ENCODE measurements around the gene AIM2. TPM values are rescaled to one million over a fixed set of nuclear protein-coding genes. Genes with fewer than 3 reads are reported as not detected.

Gene AIM2
- polyA plus RNA-seq, 1 donor (not counting 4 experiments of a cell fraction or from before 2014, with no cell fraction given), result 0.33 TPM

DNA sequence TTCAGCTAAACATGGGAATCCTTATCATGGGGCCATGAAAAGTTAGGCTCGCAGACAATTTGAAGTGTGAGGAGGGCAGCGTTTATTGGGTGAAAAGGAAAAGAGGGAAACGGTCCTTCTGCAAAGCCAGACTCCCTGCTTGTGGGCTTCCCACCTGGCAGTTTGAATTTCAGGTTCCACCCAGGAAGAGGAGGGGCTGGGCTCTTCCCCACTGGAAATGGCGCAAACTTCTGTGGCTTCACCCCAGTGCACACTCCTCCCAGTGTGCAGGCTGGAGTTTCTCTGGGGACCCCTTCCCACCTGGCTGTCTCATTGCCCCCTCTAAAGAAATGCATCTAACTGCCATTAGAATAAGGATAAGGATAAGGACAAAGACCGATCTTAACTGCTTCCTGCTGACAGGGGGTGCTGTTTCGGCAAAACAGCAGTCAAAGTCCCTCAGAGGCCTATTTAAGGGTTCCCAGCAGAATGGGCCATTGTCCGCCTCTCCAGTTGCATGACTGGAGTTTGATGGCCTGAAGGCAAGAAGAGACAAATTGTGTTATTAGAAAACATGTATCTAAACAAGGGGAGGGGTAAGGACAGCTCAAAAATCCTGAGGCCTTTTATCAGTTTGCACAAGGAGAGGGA is 20.4 kb downstream of the AIM2 start:
- H3K4me2 ChIP-seq (ENCODE audit: control insufficient read depth, extremely low read depth, insufficient read depth, low read depth, low read length), result no peak overlapping the region
- H4K20me1 ChIP-seq (ENCODE audit: control insufficient read depth, extremely low read depth, insufficient read depth, low read length), result no peaks in the 10 kb centered on the region
- H3K79me2 ChIP-seq (ENCODE audit: control insufficient read depth, insufficient read depth, low read length), result no peaks in the 10 kb centered on the region
- no peaks in the 10 kb centered on the region for H3K9me1 ChIP-seq (ENCODE audit: control insufficient read depth, extremely low read depth, insufficient read depth, low read length)
- no peaks in the 10 kb centered on the region for H3K27me3 ChIP-seq (ENCODE audit: control insufficient read depth, extremely low read depth, insufficient read depth, low read length)
- peak overlapping the region; percentile 25 for H3K27ac ChIP-seq (ENCODE audit: control insufficient read depth, insufficient read depth, low read length)
- H3K36me3 ChIP-seq (ENCODE audit: control insufficient read depth in 2 of 2, extremely low read depth in 1 of 2, insufficient read depth in 2 of 2, low read length in 2 of 2), result peaks cover 10 to 16% of the 10 kb centered on the region in 2 experiments
- no peak overlapping the region for H3K9ac ChIP-seq (ENCODE audit: control insufficient read depth, extremely low read depth, insufficient read depth, low read length)
- TF ChIP-seq, protein P1, sequence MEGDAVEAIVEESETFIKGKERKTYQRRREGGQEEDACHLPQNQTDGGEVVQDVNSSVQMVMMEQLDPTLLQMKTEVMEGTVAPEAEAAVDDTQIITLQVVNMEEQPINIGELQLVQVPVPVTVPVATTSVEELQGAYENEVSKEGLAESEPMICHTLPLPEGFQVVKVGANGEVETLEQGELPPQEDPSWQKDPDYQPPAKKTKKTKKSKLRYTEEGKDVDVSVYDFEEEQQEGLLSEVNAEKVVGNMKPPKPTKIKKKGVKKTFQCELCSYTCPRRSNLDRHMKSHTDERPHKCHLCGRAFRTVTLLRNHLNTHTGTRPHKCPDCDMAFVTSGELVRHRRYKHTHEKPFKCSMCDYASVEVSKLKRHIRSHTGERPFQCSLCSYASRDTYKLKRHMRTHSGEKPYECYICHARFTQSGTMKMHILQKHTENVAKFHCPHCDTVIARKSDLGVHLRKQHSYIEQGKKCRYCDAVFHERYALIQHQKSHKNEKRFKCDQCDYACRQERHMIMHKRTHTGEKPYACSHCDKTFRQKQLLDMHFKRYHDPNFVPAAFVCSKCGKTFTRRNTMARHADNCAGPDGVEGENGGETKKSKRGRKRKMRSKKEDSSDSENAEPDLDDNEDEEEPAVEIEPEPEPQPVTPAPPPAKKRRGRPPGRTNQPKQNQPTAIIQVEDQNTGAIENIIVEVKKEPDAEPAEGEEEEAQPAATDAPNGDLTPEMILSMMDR (optimal IDR thresholded peaks at IDR 0.05 in 1 of 3, IDR thresholded peaks at IDR 0.05 in 1 of 3, conservative IDR thresholded peaks at IDR 0.05 in 1 of 3; ENCODE audit: extremely low read depth in 1 of 3, insufficient read depth in 2 of 3, low read length in 3 of 3), result peak in 1 of 3 experiments; percentile 4
- TF ChIP-seq EZH2 (IDR thresholded peaks at IDR 0.05; ENCODE audit: low read length), result no peak
- no peak overlapping the region for H2AFZ ChIP-seq (ENCODE audit: control insufficient read depth, low read length)
- no peak for DNase-seq (ENCODE audit: low read depth, low spot score)
- FAIRE-seq, result no peak
- no peaks in the 10 kb centered on the region for H3K9me3 ChIP-seq (ENCODE audit: control insufficient read depth, low read depth, low read length)
- dilution Hi-C loops (cut with MboI; ENCODE audit: extremely low pct_ligation_motif_present, low sequenced_read_pairs), result no loop called here
- H3K4me1 ChIP-seq (ENCODE audit: control insufficient read depth, extremely low read depth, insufficient read depth, low read length), result peaks cover 29% of the 10 kb centered on the region
- H3K4me3 ChIP-seq (ENCODE audit: control insufficient read depth in 2 of 3, extremely low read depth in 1 of 3, insufficient read depth in 2 of 3, low read depth in 1 of 3, low read length in 3 of 3), result no peak overlapping the region

DNA sequence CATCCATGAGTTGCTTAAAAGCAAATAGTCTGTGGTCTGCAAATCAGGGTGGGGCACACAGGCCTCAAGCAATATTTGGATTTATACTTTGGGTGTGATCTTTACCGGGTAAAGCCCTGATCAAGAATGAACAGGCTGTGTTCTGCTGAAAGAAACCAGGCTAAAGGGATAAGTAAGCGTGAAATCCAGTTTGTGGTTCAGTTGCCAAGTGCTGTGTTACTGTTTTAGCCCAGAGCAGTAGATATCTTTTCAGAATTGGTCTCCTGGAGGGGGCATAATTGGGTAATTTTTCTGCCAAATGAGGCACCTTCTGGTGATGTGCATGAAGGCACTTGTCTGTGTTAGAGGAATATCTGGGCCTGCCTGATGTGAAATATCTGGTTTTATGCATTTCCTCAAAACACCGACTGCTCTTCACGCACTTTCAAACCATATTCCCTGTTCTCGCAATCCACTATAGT is 21.4 kb downstream of the AIM2 start:
- H3K4me1 ChIP-seq (ENCODE audit: control insufficient read depth, extremely low read depth, insufficient read depth, low read length), result peaks cover 29% of the 10 kb centered on the region
- FAIRE-seq, result peak; percentile 69
- peak overlapping the region; percentile 50 for H3K27ac ChIP-seq (ENCODE audit: control insufficient read depth, insufficient read depth, low read length)
- H3K36me3 ChIP-seq (ENCODE audit: control insufficient read depth in 2 of 2, extremely low read depth in 1 of 2, insufficient read depth in 2 of 2, low read length in 2 of 2), result peaks cover 16 to 17% of the 10 kb centered on the region in 2 experiments
- peak overlapping the region; percentile 54 for H3K4me2 ChIP-seq (ENCODE audit: control insufficient read depth, extremely low read depth, insufficient read depth, low read depth, low read length)
- no peak overlapping the region for H3K9ac ChIP-seq (ENCODE audit: control insufficient read depth, extremely low read depth, insufficient read depth, low read length)
- H3K9me1 ChIP-seq (ENCODE audit: control insufficient read depth, extremely low read depth, insufficient read depth, low read length), result no peaks in the 10 kb centered on the region
- H3K27me3 ChIP-seq (ENCODE audit: control insufficient read depth, extremely low read depth, insufficient read depth, low read length), result no peaks in the 10 kb centered on the region
- no peaks in the 10 kb centered on the region for H3K9me3 ChIP-seq (ENCODE audit: control insufficient read depth, low read depth, low read length)
- no peaks in the 10 kb centered on the region for H4K20me1 ChIP-seq (ENCODE audit: control insufficient read depth, extremely low read depth, insufficient read depth, low read length)
- H3K79me2 ChIP-seq (ENCODE audit: control insufficient read depth, insufficient read depth, low read length), result no peaks in the 10 kb centered on the region
- H2AFZ ChIP-seq (ENCODE audit: control insufficient read depth, low read length), result no peak overlapping the region
- DNase-seq (ENCODE audit: low read depth, low spot score), result peak; percentile 38
- no peak overlapping the region for H3K4me3 ChIP-seq (ENCODE audit: control insufficient read depth in 2 of 3, extremely low read depth in 1 of 3, insufficient read depth in 2 of 3, low read depth in 1 of 3, low read length in 3 of 3)
- no peak for TF ChIP-seq EZH2 (IDR thresholded peaks at IDR 0.05; ENCODE audit: low read length)
- TF ChIP-seq, protein P1 (optimal IDR thresholded peaks at IDR 0.05 in 1 of 3, IDR thresholded peaks at IDR 0.05 in 1 of 3, conservative IDR thresholded peaks at IDR 0.05 in 1 of 3; ENCODE audit: extremely low read depth in 1 of 3, insufficient read depth in 2 of 3, low read length in 3 of 3), result peak in 1 of 3 experiments; percentile 10
- dilution Hi-C loops (cut with MboI; ENCODE audit: extremely low pct_ligation_motif_present, low sequenced_read_pairs), result no loop called here
